IPS-18c (cell line): ENCODE measurements around the gene ABCE1.

Source experiments
- H3K4me3 ChIP-seq: 2 replicates; pipeline ENCODE4 v1.7.0; 2013; ENCODE audit warnings: low read depth, mild to moderate bottlenecking, low read length, moderate library complexity; ENCODE audit not compliant: insufficient read depth
- H3K9me3 ChIP-seq: one replicate; pipeline ENCODE4 v1.6.1; 2013; ENCODE audit warnings: mild to moderate bottlenecking, low read length, moderate library complexity; ENCODE audit not compliant: control insufficient read depth, insufficient read depth

Gene ABCE1

GRCh38 chr4:145155268-145155870 lies 57.3 kb downstream of the ABCE1 start:
- H3K9me3 ChIP-seq, result no peaks in the 10 kb centered on the region
- H3K4me3 ChIP-seq, result no peak overlapping the region

GRCh38 chr4:145156986-145157385 lies 58.9 kb downstream of the ABCE1 start:
- Histone ChIP-seq H3K4me3 (no peak overlapping the region), H3K9me3 (no peaks in the 10 kb centered on the region)

DNA sequence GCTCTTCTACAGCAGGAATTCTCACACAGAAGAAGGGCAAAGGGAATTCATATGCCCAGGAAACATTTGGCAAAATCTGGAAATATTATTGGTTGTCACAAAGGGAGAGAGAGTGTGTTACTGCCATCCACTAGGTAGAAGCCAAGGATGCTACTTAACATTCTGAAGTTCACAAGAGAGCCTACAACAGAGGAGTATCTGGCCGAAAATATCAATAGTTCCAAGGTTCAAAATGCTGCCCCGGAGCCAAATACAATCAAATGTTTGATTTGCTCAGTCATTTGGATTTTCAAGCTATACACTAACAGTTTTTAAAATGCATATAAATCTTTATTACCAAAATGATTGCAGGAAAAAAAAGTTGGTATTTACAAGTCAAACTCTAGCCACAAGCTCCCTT lies 63.4 kb downstream of the ABCE1 start:
- no peak overlapping the region for H3K4me3 ChIP-seq
- no peaks in the 10 kb centered on the region for H3K9me3 ChIP-seq

- H3K9me3 ChIP-seq, result no peaks in the 10 kb centered on the region
- no peak overlapping the region for H3K4me3 ChIP-seq
These were observed 69.8 kb downstream of the ABCE1 start for GRCh38 chr4:145167887-145168286.

DNA sequence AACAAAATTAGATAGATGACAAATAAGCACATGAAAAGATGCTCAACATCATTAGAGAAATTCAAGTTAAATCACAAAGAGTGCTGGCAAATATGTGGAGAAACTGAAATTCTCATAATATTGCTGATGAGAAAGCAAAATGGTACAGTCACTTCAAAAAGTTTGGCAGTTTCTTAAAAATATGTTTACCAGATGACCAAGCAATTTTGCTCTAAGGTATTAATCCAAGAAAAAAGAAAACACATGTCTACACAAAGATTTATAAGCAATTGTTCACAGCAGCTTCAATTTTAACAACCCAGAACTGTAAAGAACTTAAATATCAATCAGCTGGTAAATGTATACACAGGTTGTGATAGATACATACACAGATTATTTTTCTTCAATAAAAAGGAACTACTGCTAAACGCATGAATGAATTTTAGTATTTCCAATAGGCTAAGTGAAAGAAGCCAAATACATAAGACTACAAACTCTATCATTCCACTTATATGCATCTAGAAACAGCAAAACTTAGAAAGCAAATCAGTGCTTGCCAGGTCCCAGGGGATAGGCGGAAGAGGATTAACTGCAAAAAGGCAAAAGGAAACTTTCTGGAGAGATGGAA lies 70.6 kb downstream of the ABCE1 start:
- Histone ChIP-seq H3K9me3 (no peaks in the 10 kb centered on the region), H3K4me3 (no peak overlapping the region)

DNA sequence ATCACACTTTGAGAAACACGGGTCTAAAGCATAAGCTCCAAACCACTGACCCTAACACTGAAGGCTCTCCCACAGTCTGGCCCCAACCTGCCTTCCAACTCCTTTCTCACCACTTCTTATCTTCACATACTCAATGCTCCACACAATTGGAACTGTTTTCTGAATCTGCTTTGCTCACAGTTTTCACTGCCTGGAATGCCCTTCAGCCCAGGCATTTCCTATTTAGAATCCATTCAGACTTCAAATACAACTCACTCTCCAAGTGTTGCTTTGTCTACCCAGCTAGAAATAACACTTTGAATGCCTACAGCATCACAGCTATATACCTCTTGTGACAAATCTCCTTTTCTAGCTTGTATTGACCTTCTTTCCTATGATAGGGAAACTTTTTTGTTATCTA lies 72.1 kb downstream of the ABCE1 start:
- H3K9me3 ChIP-seq, result no peaks in the 10 kb centered on the region
- no peak overlapping the region for H3K4me3 ChIP-seq

DNA sequence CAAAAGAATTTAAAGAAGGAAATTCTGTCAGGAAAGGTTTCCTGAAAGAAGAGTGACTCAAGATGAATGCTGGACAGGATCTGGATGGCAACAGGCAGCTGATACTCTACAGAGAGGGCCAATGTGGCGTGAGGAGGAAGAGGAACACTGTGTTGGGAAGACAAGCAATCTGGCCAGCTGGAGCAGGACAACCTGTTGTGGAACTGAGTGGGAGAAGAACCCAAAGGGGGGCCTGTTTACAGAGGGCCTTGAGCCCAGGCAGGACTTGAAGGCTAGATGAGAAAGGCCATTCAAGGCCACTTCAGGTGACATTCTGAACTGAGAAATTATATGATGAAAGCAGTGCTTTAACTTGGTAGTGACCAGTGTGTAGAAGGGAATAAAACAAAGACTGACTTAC lies 73.8 kb downstream of the ABCE1 start:
- Histone ChIP-seq H3K4me3 (no peak overlapping the region), H3K9me3 (no peaks in the 10 kb centered on the region)

DNA sequence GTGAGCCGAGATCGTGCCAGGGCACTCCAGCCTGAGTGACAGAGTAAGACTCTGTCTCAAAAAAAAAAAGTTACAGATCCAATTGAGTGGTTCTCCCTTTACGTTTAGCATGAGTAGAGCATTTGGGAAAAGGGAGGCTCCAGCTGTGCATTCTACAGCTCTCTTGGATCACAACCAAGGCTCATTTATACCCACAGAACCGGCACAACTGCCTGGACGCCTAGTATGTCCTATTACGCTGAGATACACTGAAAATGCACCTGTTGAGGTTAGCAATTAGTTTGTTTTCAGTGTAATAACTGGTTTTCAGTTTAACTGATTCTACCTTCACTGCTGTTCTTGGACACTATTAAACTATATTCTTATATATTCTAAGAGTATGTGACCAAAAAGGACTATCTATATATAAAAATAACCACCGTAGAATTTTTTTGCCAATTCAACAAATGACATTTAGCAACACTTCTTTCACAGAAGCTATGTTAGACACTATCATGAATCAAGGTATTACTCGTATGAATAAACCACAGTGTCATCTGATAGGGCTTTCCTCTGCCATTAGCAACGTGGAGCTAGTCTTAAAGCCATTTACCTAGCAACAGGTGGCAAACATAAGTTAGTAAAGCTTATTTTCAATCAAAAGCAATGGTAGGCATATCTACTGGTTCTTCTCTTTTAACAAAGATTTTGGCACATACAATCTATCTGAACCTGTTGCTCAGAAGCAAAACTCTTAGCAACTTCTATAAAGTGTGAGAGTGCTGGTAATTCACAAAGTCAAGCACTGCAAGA lies 78.7 kb downstream of the ABCE1 start:
- no peak overlapping the region for H3K4me3 ChIP-seq
- peaks cover 2% of the 10 kb centered on the region for H3K9me3 ChIP-seq

GRCh38 chr4:145177511-145177905 lies 79.4 kb downstream of the ABCE1 start:
- Histone ChIP-seq H3K4me3 (no peak overlapping the region), H3K9me3 (peaks cover 2% of the 10 kb centered on the region)

GRCh38 chr4:145177906-145178538 lies 79.9 kb downstream of the ABCE1 start:
- H3K9me3 ChIP-seq, result peaks cover 2% of the 10 kb centered on the region
- H3K4me3 ChIP-seq, result peak overlapping the region; percentile 76

- Histone ChIP-seq H3K4me3 (peak overlapping the region; percentile 76), H3K9me3 (peaks cover 2% of the 10 kb centered on the region)
These were observed 80.7 kb downstream of the ABCE1 start for GRCh38 chr4:145178740-145179280.
